T-helper 17 cell (primary cell): Measurements from ENCODE around the gene BCL2. TPM values are rescaled to one million over a fixed set of nuclear protein-coding genes. Genes with fewer than 3 reads are reported as not detected.

Experiments
- ATAC-seq: fragments of 150-1000 bp; cut with Tn5 transposase; 2 replicates; pipeline ENCODE4 v1.10.0; 2021; ENCODE audit warnings: mild to moderate bottlenecking, moderate library complexity
- DNase-seq, 3 donors: peaks; one replicate each; pipeline versions ENCODE4 v3.0.0 to v3.0.0-alpha.2; 2020 to 2021
- H3K9me3 ChIP-seq: one replicate; pipeline ENCODE4 v1.7.0; 2013; ENCODE audit warnings: low read length, mild to moderate bottlenecking; ENCODE audit not compliant: control insufficient read depth, poor library complexity, severe bottlenecking
- H3K27ac Mint-ChIP-seq: one replicate; pipeline ENCODE4 v1.8.0; 2022; ENCODE audit warnings: mild to moderate bottlenecking, moderate library complexity, mixed read lengths
- H3K27me3 Mint-ChIP-seq: one replicate; pipeline ENCODE4 v1.8.0; 2022; ENCODE audit warnings: mixed read lengths
- H3K36me3 Mint-ChIP-seq: one replicate; pipeline ENCODE4 v1.8.0; 2022; ENCODE audit warnings: low read depth, mixed read lengths
- H3K4me1 Mint-ChIP-seq: one replicate; pipeline ENCODE4 v1.8.0; 2022; ENCODE audit warnings: mild to moderate bottlenecking, mixed read lengths
- H3K4me3 Mint-ChIP-seq: one replicate; pipeline ENCODE4 v1.8.0; 2022; ENCODE audit warnings: mild to moderate bottlenecking, moderate library complexity, mixed read lengths
- total RNA-seq, 4 donors: library from RNA in 2 of 4; stranded (reverse) in 2 of 4; gene quantifications; one replicate each; pipeline ENCODE4 v1.2.3 and lab custom pipeline; 2022 to 2026

BCL2 gene
- total RNA-seq, 2 donors from 2014 or later: 134 to 136 TPM

DNA sequence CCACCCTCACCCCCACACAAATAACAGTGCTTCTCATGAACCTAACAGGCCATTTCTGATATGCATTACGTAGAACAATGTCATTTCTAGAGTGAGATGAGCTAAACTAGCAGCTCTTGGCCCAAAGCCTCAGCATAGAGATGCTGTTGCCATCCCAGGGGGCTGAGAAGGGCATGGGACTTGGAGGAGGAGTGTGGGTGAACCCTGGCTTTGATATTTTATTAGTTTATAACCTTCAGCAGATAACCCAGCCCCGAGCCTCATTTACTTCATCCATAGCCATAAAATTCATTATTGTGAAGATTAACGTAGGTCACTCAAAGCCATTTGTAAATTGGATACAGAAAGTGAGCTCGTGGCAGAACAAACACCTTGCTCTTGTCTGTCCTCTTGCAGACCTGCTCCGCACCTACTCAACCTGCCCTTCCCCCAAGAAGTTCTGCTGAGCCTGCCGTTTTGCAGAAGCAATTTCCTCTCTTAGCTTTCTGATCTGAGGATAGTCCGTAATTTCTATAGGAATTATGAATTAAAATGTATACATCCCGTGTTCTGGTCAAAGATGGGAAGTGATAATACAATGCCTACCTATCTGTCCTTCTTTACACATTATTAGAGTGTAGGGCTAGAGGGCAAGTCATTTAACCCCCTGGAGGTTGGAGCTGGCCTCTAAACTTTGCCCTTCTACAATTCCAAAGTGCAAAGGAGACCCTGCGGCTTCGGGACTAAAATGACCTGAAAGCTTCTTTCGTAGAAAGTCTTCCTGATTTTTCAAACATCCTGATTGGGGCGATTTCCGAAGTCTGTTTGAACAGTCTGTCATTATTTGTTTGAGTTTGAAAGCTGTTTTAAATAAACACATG, 187.4 kb downstream of the BCL2 start:
- peak overlapping the region; percentile 57 for H3K27ac Mint-ChIP-seq
- no peaks in the 10 kb centered on the region for H3K27me3 Mint-ChIP-seq
- DNase-seq: no peak
- no peaks in the 10 kb centered on the region for H3K9me3 ChIP-seq
- H3K36me3 Mint-ChIP-seq: peaks cover 4% of the 10 kb centered on the region
- peak overlapping the region; percentile 3 for H3K4me3 Mint-ChIP-seq
- H3K4me1 Mint-ChIP-seq: peaks cover 37% of the 10 kb centered on the region
- ATAC-seq: peak; percentile 12

DNA sequence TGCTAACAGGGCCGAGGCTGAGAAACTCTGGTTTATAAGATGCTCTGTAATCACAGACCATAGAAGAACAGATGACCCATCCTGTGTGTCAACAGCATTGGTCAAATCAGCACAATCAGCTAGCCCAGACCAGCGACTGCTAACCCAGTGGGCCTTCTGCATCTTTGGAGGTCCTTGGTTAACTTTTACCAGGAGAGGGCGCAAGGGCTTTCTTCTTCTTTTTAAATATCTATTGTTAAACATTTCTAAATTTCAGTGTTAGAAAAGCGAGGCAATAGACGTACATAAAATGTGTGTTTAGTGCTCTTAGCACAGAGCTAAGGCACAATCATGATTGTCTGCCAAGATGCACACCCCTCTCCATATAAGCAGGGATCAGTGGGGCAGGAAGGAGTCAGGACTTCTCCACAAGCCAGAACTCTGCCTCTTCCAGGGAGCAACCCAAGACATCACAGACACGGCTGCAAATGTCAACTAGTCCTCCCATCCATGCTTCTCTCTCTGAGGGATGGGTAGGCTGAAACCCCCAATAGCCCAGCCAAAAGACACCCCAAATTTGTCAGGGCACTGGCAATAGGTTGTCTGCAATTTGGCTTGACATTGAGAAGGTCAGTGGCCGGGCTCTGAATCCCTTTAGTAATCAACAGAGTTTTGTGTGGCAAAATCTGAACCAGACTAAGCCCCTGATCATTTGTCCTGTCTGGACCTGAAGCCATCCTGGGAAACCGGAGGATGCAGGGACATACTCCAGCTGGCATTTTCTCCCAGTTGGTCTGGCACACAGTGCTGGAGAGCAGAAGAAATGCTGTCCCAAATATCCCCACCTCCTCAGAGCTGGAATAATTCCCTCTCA, 188.2 kb downstream of the BCL2 start:
- peak overlapping the region; percentile 57 for H3K27ac Mint-ChIP-seq
- H3K4me3 Mint-ChIP-seq: no peak overlapping the region
- ATAC-seq (peak; percentile 75), DNase-seq (peak in 2 of 3 donors; percentile 21 to 47)
- H3K9me3 ChIP-seq: no peaks in the 10 kb centered on the region
- H3K27me3 Mint-ChIP-seq: no peaks in the 10 kb centered on the region
- peaks cover 30% of the 10 kb centered on the region for H3K4me1 Mint-ChIP-seq
- H3K36me3 Mint-ChIP-seq: peaks cover 4% of the 10 kb centered on the region

DNA sequence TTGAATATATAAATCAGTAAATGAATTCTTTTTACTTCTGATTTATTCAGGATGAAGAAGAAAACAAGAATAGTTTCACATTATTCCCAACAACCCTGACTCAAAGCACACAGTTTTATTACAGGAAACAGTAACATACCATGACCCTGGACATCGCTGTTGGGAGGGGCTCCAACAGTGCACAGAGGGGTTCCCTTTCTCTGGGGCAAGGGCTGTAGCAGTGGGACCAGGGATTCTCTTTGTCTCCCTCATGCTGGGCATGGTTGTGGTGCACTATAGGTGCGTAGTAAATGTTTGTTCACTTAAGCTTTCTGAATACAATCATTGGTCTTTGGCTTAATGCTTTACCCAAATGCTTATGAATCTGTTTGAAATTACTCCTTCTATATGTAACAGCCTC, 189.4 kb downstream of the BCL2 start:
- H3K4me3 Mint-ChIP-seq: no peak overlapping the region
- ATAC-seq (no peak), DNase-seq (no peak)
- no peaks in the 10 kb centered on the region for H3K9me3 ChIP-seq
- peaks cover 4% of the 10 kb centered on the region for H3K36me3 Mint-ChIP-seq
- peaks cover 18% of the 10 kb centered on the region for H3K4me1 Mint-ChIP-seq
- H3K27me3 Mint-ChIP-seq: no peaks in the 10 kb centered on the region
- peak overlapping the region; percentile 49 for H3K27ac Mint-ChIP-seq

DNA sequence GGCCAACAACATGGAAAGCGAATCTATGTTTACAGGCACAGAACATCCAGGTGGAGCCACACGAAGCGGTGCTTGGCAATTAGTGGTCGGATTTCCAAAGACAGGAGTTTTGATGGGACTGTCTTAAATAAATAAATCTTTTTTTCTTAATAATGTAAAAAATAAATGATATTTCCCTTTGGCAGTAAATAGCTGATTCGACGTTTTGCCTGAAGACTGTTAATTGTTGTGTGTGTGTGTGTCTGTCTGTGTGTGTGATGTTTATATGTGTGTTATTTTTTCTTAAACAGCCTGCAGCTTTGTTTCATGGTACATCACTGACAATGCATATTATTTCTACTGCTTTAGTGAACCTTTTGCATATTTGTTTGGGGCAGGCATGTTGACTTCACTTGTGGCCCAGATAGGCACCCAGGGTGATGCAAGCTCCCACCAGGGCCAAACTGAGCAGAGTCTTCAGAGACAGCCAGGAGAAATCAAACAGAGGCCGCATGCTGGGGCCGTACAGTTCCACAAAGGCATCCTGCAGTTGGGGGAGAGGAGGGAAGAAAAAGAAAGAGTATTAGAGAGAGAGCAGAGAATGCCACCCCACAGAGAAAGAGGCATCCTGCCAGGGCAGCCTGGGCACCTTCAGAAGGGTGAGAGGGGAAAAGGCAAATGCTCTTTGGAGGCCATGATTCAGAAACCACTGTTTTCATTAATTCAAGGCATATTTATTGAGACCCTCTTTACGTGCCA, 191.2 kb downstream of the BCL2 start:
- Mint-ChIP-seq H3K4me1 (peaks cover 19% of the 10 kb centered on the region), H3K27me3 (no peaks in the 10 kb centered on the region), H3K27ac (peak overlapping the region; percentile 60), H3K36me3 (peaks cover 4% of the 10 kb centered on the region), H3K4me3 (no peak overlapping the region)
- ATAC-seq (no peak), DNase-seq (no peak)
- H3K9me3 ChIP-seq: no peaks in the 10 kb centered on the region

DNA sequence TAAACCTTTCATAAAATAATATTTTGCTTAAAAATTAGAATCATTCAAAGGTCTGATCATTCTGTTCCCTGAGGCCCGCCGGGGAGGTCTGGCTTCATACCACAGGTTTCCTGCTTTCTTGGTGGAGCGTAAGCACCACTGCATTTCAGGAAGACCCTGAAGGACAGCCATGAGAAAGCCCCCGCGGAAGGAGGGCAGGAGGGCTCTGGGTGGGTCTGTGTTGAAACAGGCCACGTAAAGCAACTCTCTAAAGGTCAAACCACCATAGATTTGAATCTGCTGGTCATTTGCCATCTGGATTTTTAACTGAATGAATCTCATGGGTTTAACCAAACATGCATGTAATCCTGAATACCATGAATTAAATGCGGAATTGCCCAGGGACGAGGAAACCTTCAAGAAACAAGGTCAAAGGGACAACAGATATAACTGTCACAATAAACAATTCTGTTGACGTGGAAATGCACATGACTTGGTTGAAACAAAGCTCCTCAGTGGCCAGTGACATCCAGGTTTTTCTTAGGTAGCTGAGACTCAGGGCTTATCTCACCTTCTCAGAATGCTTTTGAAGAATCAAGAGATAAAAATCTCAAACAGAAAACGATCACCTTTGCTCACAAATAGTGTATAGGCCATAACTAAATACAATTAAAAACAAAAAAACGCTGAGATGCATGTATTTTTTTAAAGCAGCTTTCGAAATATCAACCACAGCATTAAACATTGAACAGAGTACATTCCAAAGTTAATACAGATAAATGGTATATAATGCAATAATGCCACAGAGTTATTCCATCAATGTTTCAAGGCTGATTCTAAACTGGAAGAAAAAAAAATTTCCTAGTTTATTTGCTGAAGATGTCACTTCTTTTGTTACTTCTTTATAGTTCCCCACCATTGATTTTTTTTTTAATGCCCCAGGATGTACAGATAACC, 193.2 kb downstream of the BCL2 start:
- no peak for DNase-seq
- peak overlapping the region; percentile 60 for H3K27ac Mint-ChIP-seq

DNA sequence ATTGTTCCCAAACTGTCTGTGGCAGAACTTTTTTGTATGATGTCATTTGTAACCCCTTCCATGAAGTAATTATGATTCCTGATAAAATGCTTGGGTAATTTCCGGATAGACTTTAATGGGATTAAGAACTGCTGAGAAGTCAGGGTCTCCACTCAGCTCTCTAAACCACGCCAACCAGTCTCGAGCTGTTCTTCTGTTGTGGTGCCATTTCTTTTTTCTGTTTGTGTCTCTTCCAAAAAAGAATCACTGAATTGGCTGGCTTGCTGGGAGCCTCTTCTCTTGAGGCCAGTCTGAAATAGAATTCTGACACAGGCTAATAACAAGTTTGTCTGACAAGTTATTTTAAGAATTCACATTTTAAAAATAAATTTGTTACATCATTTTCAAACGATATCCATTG, 198.9 kb downstream of the BCL2 start:
- no peaks in the 10 kb centered on the region for H3K27me3 Mint-ChIP-seq
- ATAC-seq (no peak), DNase-seq (no peak)
- no peaks in the 10 kb centered on the region for H3K36me3 Mint-ChIP-seq
- no peak overlapping the region for H3K27ac Mint-ChIP-seq
- no peaks in the 10 kb centered on the region for H3K9me3 ChIP-seq
- H3K4me3 Mint-ChIP-seq: no peak overlapping the region
- peaks cover 16% of the 10 kb centered on the region for H3K4me1 Mint-ChIP-seq

More for the DNA sequence above, 193.2 kb downstream of the BCL2 start:
- Mint-ChIP-seq H3K4me1 (peaks cover 6% of the 10 kb centered on the region), H3K4me3 (no peak overlapping the region), H3K36me3 (peaks cover 4% of the 10 kb centered on the region), H3K27me3 (no peaks in the 10 kb centered on the region)
- no peaks in the 10 kb centered on the region for H3K9me3 ChIP-seq
- ATAC-seq: no peak

DNA sequence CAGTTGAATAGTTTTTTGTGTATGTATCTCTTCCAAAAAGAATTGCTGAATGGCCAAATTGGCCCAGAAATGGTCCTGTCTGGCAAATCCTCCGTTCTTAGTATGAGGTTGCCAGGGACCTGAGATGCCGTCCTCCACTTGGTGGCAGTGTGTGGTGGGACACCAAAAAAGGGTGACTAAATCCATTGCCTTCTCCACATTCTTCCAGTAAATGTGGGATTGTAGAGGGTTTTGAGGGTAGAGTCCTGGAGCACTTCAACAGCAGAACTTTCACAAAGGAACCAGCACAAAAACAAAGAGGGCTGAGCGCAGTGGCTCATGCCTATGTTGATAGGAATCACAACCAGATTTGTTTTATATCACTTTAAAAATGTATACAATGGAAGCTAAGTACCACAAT, 199.9 kb downstream of the BCL2 start:
- Mint-ChIP-seq H3K4me3 (no peak overlapping the region), H3K27ac (no peak overlapping the region), H3K27me3 (no peaks in the 10 kb centered on the region), H3K4me1 (peaks cover 14% of the 10 kb centered on the region), H3K36me3 (no peaks in the 10 kb centered on the region)
- DNase-seq (no peak), ATAC-seq (peak; percentile 42)
- H3K9me3 ChIP-seq: no peaks in the 10 kb centered on the region

DNA sequence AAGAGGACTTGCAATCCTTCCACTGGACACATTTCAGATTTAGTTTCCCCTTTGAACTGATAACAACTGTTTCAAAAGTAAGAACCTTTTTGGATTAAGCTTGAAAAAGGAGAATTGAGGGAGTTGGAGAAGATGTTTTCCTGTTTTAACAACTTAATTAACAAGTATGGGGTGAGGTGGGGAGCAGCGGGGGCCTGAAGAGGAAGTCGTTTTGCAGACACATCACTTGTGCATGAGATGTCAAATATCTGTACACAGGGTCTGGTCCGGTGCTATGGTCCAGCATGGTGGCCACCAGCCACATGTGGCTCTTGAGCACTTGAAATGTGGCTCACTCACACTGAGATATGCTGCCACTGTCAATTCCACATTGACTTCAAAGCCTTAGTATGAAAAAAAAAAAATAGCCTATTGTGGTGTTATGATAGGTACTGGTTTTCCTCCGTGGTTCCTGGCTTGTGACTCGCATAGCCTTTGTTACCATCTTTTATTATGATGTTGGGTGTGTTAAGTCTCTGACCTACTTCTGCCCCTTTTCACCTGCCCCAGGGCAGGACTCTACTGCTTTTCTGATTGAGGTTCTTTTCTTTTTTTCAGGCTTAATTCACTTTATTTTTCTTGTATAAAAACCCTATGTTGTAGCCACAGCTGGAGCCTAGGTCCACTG, 205.5 kb downstream of the BCL2 start:
- H3K9me3 ChIP-seq: no peaks in the 10 kb centered on the region
- DNase-seq: no peak
- Mint-ChIP-seq H3K4me1 (peaks cover 16% of the 10 kb centered on the region), H3K4me3 (peak overlapping the region; percentile 43), H3K27ac (peak overlapping the region; percentile 75), H3K27me3 (no peaks in the 10 kb centered on the region), H3K36me3 (no peaks in the 10 kb centered on the region)
- peak; percentile 90 for ATAC-seq

DNA sequence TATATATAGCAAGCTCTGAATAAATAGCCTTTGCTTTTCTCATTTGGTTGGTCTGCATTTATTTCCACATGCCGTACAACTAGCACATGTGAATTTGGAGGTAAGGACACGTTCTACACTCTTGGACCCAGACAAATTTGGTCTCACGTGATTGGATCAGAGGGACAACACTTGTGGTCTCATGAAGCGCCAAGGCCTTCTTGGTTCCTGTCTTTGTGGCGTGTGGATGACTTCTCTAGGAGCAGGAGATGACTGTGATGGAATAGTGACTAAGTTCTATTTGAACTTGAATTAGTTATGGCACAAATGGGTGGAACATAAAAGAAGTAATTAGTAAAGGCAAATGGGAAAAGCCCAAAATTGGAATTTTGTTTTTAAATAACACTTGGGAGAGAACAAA, 206.9 kb downstream of the BCL2 start:
- Mint-ChIP-seq H3K27ac (no peak overlapping the region), H3K27me3 (no peaks in the 10 kb centered on the region), H3K4me3 (no peak overlapping the region), H3K36me3 (no peaks in the 10 kb centered on the region), H3K4me1 (peaks cover 15% of the 10 kb centered on the region)
- no peaks in the 10 kb centered on the region for H3K9me3 ChIP-seq
- ATAC-seq (no peak), DNase-seq (no peak)

DNA sequence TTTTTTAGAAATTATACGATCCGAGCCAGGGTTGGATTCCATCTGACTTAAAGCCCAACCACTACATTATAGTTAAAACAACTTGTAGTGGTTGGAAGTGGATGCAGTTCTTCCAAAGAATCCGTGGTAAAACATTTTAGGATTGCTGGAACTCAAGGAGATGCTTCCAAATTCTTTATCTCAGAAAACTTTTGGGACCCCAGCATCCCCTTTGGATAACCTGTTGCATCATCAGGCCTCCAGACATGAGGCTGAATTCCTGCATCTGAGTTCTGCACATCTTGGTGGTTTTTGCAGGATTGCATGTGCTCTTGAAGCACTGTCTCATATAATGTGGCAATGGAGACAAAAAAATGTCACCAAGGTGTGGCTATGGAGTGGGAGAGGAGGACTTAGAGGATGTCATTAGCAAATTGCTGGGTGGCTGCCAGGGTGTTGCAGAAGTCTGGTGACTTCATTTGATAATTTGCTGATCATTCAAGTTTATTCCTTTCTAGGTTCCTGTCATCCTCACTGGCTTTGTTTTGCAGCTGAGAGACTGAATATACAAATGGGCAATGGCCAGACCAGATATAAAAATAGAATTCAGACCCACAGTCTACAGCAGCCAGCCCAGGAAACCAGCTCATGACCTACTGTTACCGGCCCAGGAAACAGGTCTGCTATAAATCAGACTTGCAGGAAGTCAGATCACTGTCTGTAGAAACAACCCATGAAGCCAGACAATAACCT, 207.7 kb downstream of the BCL2 start:
- Mint-ChIP-seq H3K36me3 (no peaks in the 10 kb centered on the region), H3K27me3 (no peaks in the 10 kb centered on the region), H3K27ac (no peak overlapping the region), H3K4me1 (peaks cover 16% of the 10 kb centered on the region), H3K4me3 (no peak overlapping the region)
- H3K9me3 ChIP-seq: no peaks in the 10 kb centered on the region
- DNase-seq (no peak), ATAC-seq (no peak)

DNA sequence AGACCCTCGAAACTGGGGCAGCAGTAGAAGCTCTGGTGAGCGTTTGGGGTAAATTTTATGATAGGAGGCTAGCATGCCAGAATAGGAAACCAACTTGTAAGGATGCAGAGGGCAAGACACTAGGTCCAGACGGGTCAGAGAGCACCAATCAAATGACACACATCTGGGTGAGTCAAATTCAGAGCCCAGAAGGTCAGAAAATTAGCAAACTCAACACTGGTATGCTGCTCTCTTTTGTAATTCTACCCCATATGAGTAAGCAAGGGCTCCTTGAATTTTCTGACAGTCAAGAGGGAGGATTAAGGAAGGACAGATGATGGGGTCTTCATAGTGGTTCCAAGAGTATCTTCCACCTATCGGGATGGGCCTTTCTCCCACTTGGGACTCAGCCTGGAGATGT, 209.8 kb downstream of the BCL2 start:
- no peak for DNase-seq
- H3K9me3 ChIP-seq: no peaks in the 10 kb centered on the region
- Mint-ChIP-seq H3K4me1 (peaks cover 26% of the 10 kb centered on the region), H3K27me3 (no peaks in the 10 kb centered on the region), H3K4me3 (no peak overlapping the region), H3K36me3 (peaks cover 4% of the 10 kb centered on the region), H3K27ac (no peak overlapping the region)
- no peak for ATAC-seq
